ENCODE results near the gene DMBT1.

- TF ChIP-seq CTCF (IDR thresholded peaks at IDR 0.05) (no peak), POLR2A (IDR thresholded peaks at IDR 0.05) (no peak)
Measured at GRCh38 chr10:122561792-122562191, 1.2 kb downstream of the DMBT1 start.

Data from right lobe of liver (tissue), 4 donors.